HS-27A (cell line): ENCODE measurements around the gene ITGB3.
"Not testable (repeated sequence)": the region's sequence is repeated elsewhere in the genome, so short reads cannot be mapped to it uniquely, and the experiment has no call there.

Experiments used
- DNase-seq: peaks from one replicate; pipeline ENCODE4 v3.0.0-alpha.2; 2012; ENCODE audit warnings: low read depth, missing footprints

Gene ITGB3

DNA sequence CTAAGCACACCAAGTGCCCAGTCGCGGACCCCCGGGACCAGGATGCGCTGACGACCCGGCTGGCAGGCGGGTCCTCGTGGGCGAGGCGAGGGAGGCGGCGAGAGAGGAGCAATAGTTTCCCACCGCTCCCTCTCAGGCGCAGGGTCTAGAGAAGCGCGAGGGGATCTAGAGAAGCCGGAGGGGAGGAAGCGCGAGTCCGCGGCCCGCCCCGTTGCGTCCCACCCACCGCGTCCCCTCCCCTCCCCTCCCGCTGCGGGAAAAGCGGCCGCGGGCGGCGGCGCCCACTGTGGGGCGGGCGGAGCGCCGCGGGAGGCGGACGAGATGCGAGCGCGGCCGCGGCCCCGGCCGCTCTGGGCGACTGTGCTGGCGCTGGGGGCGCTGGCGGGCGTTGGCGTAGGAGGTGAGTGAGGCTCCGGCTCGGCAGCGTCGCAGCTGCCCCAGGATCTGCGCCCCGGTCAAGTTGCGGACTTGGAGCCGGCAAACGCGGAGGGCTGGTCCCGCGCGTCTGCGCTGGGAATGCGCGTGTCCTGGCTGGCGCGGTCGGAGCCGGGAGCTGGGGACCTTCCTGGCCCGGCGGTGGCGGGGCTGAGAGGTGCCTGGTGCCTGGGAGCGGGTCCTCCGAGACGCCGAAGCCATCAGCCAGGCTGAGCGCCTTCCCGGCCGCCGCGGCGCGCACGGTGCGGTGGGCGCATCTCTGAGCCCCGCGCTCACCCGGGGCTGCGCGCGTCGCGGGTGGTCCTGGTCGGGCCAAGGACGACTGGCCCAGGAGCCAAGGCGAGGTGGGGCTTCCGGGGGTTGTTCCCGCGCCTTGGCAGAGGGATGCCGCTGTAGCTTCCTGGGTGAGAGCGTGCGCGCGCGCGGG, at the start of gene ITGB3:
Gene ITGB3 (plus strand): TSS at position 287 of the 862 bp plus-strand sequence. CDS start 35 bp downstream, at position 322.
- DNase-seq, result no peak

GRCh38 chr17:47203984-47204721, 49.5 kb upstream of the ITGB3 start:
- no peak for DNase-seq

GRCh38 chr17:47204722-47205418, 48.8 kb upstream of the ITGB3 start:
- DNase-seq, result peak; percentile 48

- DNase-seq, result no peak
Measured at GRCh38 chr17:47205419-47205963, 48.1 kb upstream of the ITGB3 start.

DNA sequence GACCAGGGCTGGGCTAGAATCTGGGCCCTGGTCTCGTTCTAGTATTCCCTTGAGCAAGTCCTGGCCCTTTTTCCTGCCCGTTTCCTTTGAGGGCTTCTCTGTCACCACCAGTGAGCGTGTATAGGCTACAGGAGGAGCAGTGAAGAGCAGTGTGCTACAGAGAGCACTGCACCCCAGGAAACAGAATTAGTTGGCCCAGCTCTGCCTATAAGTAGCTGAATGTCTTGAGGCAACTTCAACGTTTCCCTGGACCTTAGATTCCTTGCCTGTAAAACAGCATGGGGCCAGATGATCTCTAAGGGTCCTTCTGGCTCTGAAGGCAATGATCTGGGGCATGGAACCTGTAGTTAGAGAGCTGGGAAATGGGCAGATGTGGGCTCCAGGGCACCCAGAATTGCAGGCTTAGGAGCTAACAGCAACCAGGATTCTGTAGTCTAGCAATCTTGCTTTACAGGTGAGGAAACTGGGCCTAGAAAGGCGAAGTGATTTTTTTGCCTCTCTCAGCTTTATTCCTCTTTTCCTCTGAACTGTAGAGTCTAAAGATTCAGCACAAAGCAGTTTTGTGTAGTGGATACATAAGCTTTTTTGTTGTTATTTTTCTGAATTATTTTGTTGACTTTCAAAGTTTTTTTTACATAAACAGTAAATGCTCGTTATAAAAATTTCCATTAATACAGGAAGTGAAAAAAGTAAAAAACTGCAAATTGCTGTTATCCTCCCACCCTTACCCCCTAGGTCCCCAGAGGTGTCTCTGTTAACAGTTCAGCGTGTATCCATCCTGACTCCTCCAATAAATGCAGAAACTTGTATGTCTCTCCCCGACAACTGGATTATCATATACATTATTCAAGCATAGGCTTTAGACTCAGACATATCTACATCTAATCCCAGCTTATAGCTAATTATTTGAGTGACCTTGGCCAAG, 46.2 kb upstream of the ITGB3 start:
- no peak for DNase-seq

DNA sequence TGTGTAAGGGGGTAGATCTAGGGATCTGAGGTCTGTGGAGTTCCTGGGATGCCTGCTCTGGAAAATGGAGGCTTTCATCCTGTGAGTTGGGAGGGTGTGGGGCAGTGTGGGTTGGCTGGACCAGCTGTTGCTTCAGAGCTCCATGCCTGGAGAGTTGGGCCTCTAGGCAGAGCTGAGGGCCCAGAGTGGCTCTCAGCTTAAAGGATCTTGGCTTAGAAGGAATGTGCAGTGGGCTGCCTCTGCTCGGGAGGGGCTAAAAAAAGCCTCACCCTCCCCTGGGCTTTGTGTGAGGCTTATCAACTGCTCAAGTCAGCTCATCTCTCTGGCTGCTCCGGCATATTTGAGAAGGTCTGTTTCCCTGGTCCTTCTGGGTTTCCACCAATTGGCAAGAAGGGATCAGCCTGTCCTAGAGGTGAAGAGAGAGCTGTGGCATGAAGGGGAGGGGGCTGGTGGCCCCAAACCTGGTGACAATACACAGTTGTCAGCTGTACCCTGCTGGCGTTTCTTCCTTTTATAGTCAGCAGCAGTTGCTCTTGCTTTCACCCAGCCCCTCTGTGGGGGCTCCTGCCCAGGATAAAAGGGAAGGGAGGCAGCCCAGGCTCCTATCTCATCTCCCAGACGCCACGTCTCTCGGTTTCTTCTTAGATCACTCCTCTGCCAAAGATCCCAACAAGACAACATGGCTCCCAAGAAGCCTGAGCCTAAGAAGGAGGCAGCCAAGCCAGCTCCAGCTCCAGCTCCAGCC, 44.7 kb upstream of the ITGB3 start, which contains the start of gene MYL4:
Gene MYL4 (plus strand): TSS at position 605 of the 745 bp plus-strand sequence. CDS start 75 bp downstream, at position 680.
- DNase-seq, result no peak

DNA sequence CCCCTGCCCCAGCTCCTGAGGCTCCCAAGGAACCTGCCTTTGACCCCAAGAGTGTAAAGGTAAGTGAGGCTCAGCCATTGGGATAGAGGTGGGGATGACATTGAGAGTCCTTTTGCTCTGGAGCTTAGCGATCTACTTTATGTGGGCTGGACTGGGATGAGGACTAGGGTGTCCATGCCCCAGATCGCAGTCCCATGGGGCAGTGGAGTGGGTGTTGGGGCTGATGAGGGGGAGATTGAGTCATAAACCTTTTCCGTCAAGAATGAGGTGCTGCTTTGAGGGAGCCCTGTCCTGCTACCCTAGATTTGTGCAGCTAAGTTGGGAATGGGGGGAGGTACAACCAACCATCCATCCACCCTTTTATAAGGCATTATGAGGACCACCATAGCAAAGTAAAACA, 44.1 kb upstream of the ITGB3 start:
- no peak for DNase-seq

DNA sequence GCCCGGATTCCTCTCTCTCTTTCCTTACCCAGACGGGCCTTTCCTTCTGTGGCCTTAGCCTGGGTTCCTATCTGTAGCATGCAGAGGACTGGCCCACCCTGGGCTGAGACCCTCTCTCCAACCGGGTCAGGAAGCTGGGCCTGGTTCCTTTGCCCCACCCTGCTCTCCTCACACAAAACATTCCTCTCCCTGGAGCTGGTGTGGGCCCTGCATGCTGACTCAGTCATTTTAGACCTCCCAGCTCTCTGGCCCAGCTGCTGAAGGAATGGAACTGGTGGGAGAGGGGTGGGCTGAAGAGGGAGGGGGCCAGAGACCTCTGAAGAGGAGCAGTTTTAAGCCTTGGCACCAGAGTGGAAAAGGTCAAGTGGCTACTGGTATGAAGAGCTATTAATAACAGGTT, 43.5 kb upstream of the ITGB3 start:
- no peak for DNase-seq

DNA sequence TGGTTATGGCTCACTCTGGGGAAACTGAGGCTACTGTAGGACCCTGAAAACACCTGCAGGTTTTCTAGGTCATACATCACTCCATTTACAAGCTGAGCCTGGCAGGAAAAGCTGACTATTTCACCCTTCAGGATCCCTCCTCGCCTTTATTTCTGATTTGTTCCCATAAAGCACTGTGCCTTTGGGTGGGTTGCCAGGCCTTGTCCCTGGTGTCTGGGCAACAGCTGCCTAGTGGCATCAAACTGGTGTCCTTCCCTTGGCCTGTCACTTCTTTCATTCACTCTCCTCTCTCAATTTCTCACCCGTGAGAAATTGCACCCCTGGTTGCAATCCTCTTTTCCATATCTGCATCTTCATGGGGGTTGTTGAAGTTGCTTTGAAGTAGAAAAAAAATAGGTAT, 42.8 kb upstream of the ITGB3 start:
- no peak for DNase-seq

GRCh38 chr17:47212458-47212857, 41.2 kb upstream of the ITGB3 start:
- no peak for DNase-seq

- DNase-seq, result no peak
Measured at GRCh38 chr17:47213540-47213939, 40.1 kb upstream of the ITGB3 start.

- DNase-seq, result no peak
Measured at GRCh38 chr17:47214931-47215330, 38.7 kb upstream of the ITGB3 start.

DNA sequence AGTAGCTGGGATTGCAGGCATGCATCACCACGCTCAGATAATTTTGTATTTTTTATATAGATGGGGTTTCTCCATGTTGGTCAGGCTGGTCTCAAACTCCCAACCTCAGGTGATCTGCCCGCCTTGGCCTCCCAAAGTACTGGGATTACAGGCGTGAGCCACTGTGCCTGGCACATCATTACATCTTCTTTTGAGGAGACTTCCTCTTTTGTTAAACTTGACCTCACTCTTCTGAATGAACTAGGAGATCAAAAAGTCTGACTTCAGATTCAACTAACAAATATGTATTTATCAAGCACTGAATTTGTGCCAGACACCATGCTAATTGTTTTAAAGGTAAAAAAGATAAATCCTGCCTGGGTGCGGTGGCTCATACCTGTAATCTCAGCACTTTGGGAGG, 36.8 kb upstream of the ITGB3 start:
- DNase-seq, result not testable (repeated sequence)

- DNase-seq, result not testable (repeated sequence)
Measured at GRCh38 chr17:47217279-47217678, 36.3 kb upstream of the ITGB3 start.

GRCh38 chr17:47218896-47219430, 34.7 kb upstream of the ITGB3 start:
- DNase-seq, result no peak

- no peak for DNase-seq
Measured at GRCh38 chr17:47219621-47220475, 33.8 kb upstream of the ITGB3 start.

DNA sequence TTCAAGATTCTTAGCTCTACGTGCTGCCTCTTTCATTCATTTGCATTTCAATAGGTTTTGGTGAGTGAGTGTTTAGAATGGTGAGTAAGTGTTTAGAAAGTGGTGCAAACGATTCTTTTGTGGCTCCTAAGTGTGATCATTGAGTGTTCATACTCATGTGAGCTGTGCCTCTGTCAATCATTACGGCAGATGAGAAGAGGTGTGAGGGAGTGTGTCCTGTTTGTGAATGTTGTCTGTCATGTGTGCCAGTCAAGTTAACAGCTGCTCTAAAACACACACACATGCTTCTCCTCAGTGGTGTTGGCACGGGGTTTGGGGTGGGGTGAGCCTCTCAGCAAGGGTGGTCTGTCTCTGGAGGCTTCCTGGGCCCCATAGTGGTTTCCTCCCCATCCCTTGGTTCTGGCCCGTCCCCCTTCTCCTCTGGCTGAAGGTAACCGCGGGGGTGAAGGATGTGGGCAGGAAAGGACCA, 33.1 kb upstream of the ITGB3 start:
- no peak for DNase-seq

DNA sequence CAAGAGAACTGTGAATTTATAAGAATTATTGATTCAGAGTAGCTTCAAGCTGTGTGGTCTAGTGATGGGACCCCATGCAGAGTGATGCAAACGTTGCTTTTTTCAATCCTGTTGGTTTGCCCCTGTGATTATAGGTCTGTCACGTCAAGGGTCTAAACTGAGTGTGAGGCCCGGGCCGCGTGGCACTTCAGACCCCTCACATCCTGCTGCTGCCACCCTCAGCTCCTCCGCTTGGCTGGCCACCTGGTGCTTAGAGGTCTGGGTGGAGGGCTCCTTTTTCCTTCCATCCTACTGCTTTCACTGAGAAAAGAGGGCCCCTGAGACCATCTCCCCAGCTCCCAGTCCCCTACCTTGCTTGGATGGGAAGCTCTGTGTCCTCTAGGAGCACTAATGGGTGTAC, 32.5 kb upstream of the ITGB3 start:
- DNase-seq, result no peak

- DNase-seq, result no peak
Measured at GRCh38 chr17:47222047-47222446, 31.6 kb upstream of the ITGB3 start.
